Measurements from ENCODE around the gene SMAP2.

DNA sequence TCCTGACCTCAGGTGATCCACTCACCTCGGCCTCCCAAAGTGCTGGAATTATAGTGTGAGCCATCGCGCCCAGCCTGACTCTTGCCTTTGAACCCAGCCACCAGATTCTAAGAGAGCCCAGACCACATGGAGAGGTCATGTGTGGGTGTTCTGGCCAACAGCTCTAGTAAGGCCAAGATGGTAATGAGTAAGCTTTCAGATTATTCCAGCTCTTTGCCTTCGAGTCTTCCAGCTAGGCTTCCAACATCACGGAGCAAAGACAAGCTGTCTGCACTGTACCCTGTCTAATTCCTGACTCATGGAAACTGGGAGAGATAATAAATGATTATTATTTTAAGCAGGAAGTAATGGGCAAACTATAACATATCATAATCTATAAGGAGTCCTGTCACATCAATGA is 61.9 kb downstream of the SMAP2 start:
- TF ChIP-seq, protein P1, sequence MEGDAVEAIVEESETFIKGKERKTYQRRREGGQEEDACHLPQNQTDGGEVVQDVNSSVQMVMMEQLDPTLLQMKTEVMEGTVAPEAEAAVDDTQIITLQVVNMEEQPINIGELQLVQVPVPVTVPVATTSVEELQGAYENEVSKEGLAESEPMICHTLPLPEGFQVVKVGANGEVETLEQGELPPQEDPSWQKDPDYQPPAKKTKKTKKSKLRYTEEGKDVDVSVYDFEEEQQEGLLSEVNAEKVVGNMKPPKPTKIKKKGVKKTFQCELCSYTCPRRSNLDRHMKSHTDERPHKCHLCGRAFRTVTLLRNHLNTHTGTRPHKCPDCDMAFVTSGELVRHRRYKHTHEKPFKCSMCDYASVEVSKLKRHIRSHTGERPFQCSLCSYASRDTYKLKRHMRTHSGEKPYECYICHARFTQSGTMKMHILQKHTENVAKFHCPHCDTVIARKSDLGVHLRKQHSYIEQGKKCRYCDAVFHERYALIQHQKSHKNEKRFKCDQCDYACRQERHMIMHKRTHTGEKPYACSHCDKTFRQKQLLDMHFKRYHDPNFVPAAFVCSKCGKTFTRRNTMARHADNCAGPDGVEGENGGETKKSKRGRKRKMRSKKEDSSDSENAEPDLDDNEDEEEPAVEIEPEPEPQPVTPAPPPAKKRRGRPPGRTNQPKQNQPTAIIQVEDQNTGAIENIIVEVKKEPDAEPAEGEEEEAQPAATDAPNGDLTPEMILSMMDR (IDR thresholded peaks at IDR 0.05 in 4 of 5, conservative IDR thresholded peaks at IDR 0.05 in 1 of 5) = no peak
- TF ChIP-seq POLR2A (IDR thresholded peaks at IDR 0.05) = no peak

All from gastrocnemius medialis (tissue), 4 donors.